HCT116 (cell line): ENCODE measurements around the gene APOB. TPM values are rescaled to one million over a fixed set of nuclear protein-coding genes. Genes with fewer than 3 reads are reported as not detected.

ENCODE experiments used
- ATAC-seq: fragments of 200-7000 bp; cut with Tn5 transposase; 2 replicates; pipeline ENCODE4 v1.9.1; 2020; ENCODE audit warnings: mild to moderate bottlenecking, moderate library complexity
- BruUV-seq: library from RNA; stranded (reverse); fragments of 400-500 nt; replicated peaks from 2 replicates; lab custom pipeline; 2021; lab: Mats Ljungman, UMichigan
- CTCF ChIA-PET: fragments of 300-600 bp; sonication (Branson Sonifier 250); formaldehyde crosslinking; loops from one replicate; lab custom pipeline; 2021; ENCODE audit warnings: antibody characterized with exemption; lab: Charles Lee
- POLR2A ChIA-PET: fragments of 300-600, 350-600 bp; sonication (Branson Sonifier 250); formaldehyde crosslinking; loops from one replicate; lab custom pipeline; 2021; ENCODE audit warnings: antibody characterized with exemption; lab: Charles Lee
- RAD21 ChIA-PET, 2 experiments: fragments of 300-600 bp; sonication (Branson Sonifier 250); formaldehyde crosslinking; loops; one replicate each; lab custom pipeline; 2023; ENCODE audit warnings: low total read pairs in 2 of 2; ENCODE audit not compliant: uncharacterized antibody in 2 of 2, unreplicated experiment in 2 of 2, low non-redundant PET in 1 of 2; lab: Charles Lee
- DNase-seq: peaks from one replicate; pipeline ENCODE4 v3.0.0-alpha.2; 2010; ENCODE audit warnings: low read depth, low spot score
- H2AFZ ChIP-seq: fragments of 200-600 bp; shearing (Covaris generic), sonication (generic); 2 replicates; pipeline ENCODE4 v1.6.1; 2017; ENCODE audit warnings: low read depth, mixed run types, mixed read lengths, antibody characterized with exemption, low read length; ENCODE audit not compliant: poor library complexity, severe bottlenecking
- H3K27ac ChIP-seq: 2 replicates; pipeline ENCODE4 v1.5.1; 2012; ENCODE audit warnings: low read depth, low read length
- H3K27me3 ChIP-seq: fragments of 200-600 bp; sonication (generic); 2 replicates; pipeline ENCODE4 v1.6.1; 2016; ENCODE audit warnings: mixed run types, low read length, mixed read lengths; ENCODE audit not compliant: insufficient read depth
- H3K36me3 ChIP-seq, 2 experiments: fragments of 200-500 bp in 1 of 2; fragments of 200-600 bp in 1 of 2; sonication (Bioruptor generic) in 1 of 2; sonication (generic) in 1 of 2; 2 replicates each; pipeline versions ENCODE4 v1.5.1 to v1.6.1; 2014 to 2016; ENCODE audit warnings: low read length in 2 of 2, inconsistent platforms in 1 of 2, mixed read lengths in 1 of 2, mixed run types in 1 of 2; ENCODE audit not compliant: insufficient read depth in 2 of 2, control insufficient read depth in 1 of 2
- H3K4me1 ChIP-seq, 2 experiments: fragments of 200-600 bp in 1 of 2; sonication (generic) in 1 of 2; 2 replicates each; pipeline versions ENCODE4 v1.5.1 to v1.6.1; 2012 to 2017; ENCODE audit warnings: low read length in 2 of 2, inconsistent platforms in 1 of 2, mild to moderate bottlenecking in 1 of 2, mixed read lengths in 1 of 2, mixed run types in 1 of 2, moderate library complexity in 1 of 2; ENCODE audit not compliant: insufficient read depth in 2 of 2, control insufficient read depth in 1 of 2
- H3K4me2 ChIP-seq: fragments of 200-600 bp; sonication (generic); 2 replicates; pipeline ENCODE4 v1.6.1; 2017; ENCODE audit warnings: mixed run types, low read length, mixed read lengths
- H3K4me3 ChIP-seq, 2 experiments: fragments of 200-600 bp in 1 of 2; sonication (generic) in 1 of 2; replicated peaks in 1 of 2; 2 replicates each; pipeline ENCODE4 v1.5.1; 2011 to 2016; ENCODE audit warnings: low read length in 2 of 2, control low read depth in 1 of 2, low read depth in 1 of 2, mild to moderate bottlenecking in 1 of 2, mixed read lengths in 1 of 2, mixed run types in 1 of 2
- H3K79me2 ChIP-seq: fragments of 200-600 bp; sonication (generic); 2 replicates; pipeline ENCODE4 v1.6.1; 2017; ENCODE audit warnings: mild to moderate bottlenecking, mixed run types, low read length, moderate library complexity, mixed read lengths; ENCODE audit not compliant: insufficient read depth
- H3K9ac ChIP-seq: fragments of 200-600 bp; sonication (generic); 2 replicates; pipeline ENCODE4 v1.6.1; 2016; ENCODE audit warnings: low read length, mixed read lengths
- H3K9me2 ChIP-seq: fragments of 200-600 bp; sonication (generic), shearing (Covaris generic); 2 replicates; pipeline ENCODE4 v1.6.1; 2017; ENCODE audit warnings: mixed run types, mild to moderate bottlenecking, moderate library complexity; ENCODE audit not compliant: insufficient read depth
- H3K9me3 ChIP-seq, 2 experiments: fragments of 200-500 bp in 1 of 2; fragments of 200-600 bp in 1 of 2; sonication (Bioruptor generic) in 1 of 2; sonication (generic) in 1 of 2; 2 replicates each; pipeline ENCODE4 v1.6.1; 2014 to 2017; ENCODE audit warnings: low read length in 2 of 2, mixed read lengths in 2 of 2, inconsistent platforms in 1 of 2, low read depth in 1 of 2, mild to moderate bottlenecking in 1 of 2, mixed run types in 1 of 2, moderate library complexity in 1 of 2; ENCODE audit not compliant: control insufficient read depth in 1 of 2, insufficient read depth in 1 of 2
- H4K20me1 ChIP-seq: fragments of 200-600 bp; sonication (generic), shearing (Covaris generic); 2 replicates; pipeline ENCODE4 v1.6.1; 2017; ENCODE audit warnings: mixed run types, mild to moderate bottlenecking, moderate library complexity; ENCODE audit not compliant: insufficient read depth
- CEBPB ChIP-seq: IDR thresholded peaks from 2 replicates; pipeline ENCODE4 v1.6.1; 2012; ENCODE audit warnings: low read depth
- CTCF ChIP-seq, 3 experiments: fragments of 200-600 bp in 1 of 3; sonication (generic) in 1 of 3; IDR thresholded peaks in 2 of 3; conservative IDR thresholded peaks in 1 of 3; 2 replicates each; pipeline ENCODE4 v1.5.1; 2012 to 2017; ENCODE audit warnings: low read depth in 2 of 3, low read length in 2 of 3, antibody characterized with exemption in 1 of 3, borderline replicate concordance in 1 of 3, control low read depth in 1 of 3, mild to moderate bottlenecking in 1 of 3, mixed read lengths in 1 of 3, mixed run types in 1 of 3, moderate library complexity in 1 of 3; ENCODE audit not compliant: insufficient read depth in 1 of 3
- EGR1 ChIP-seq: IDR thresholded peaks from 2 replicates; pipeline ENCODE4 v1.6.1; 2012; ENCODE audit warnings: low read depth
- ELF1 ChIP-seq: IDR thresholded peaks from 2 replicates; pipeline ENCODE4 v1.6.1; 2012; ENCODE audit warnings: low read depth, borderline replicate concordance
- EZH2phosphoT487 ChIP-seq: fragments of 200-600 bp; IDR thresholded peaks from 2 replicates; pipeline ENCODE4 v1.6.1; 2018; ENCODE audit warnings: antibody characterized with exemption, borderline replicate concordance
- JUND ChIP-seq: IDR thresholded peaks from 2 replicates; pipeline ENCODE4 v1.6.1; 2012
- MAX ChIP-seq: IDR thresholded peaks from 2 replicates; pipeline ENCODE4 v1.6.1; 2012
- POLR2AphosphoS5 ChIP-seq: IDR thresholded peaks from 2 replicates; pipeline ENCODE4 v1.6.1; 2011; ENCODE audit warnings: mild to moderate bottlenecking, low read depth, low read length, moderate library complexity
- RAD21 ChIP-seq: IDR thresholded peaks from 2 replicates; pipeline ENCODE4 v1.6.1; 2012; ENCODE audit warnings: low read depth, mild to moderate bottlenecking
- REST ChIP-seq: IDR thresholded peaks from 2 replicates; pipeline ENCODE4 v1.6.1; 2012; ENCODE audit warnings: low read depth
- SP1 ChIP-seq: IDR thresholded peaks from 2 replicates; pipeline ENCODE4 v1.6.1; 2012; ENCODE audit warnings: low read depth
- SRF ChIP-seq: IDR thresholded peaks from 2 replicates; pipeline ENCODE4 v1.6.1; 2012; ENCODE audit warnings: low read depth
- TCF7L2 ChIP-seq: IDR thresholded peaks from 2 replicates; pipeline ENCODE4 v1.7.0; 2011; ENCODE audit warnings: borderline replicate concordance, inconsistent platforms; ENCODE audit not compliant: insufficient read depth, insufficient read length; ENCODE audit errors: extremely low read depth
- YY1 ChIP-seq: IDR thresholded peaks from 2 replicates; pipeline ENCODE4 v1.6.1; 2011; ENCODE audit warnings: low read length, low read depth, moderate library complexity, mild to moderate bottlenecking; ENCODE audit not compliant: insufficient replicate concordance; ENCODE audit errors: extremely low read depth
- ZFX ChIP-seq: fragments of 450-650 bp; IDR thresholded peaks from 2 replicates; pipeline ENCODE4 v1.6.1; 2017
- ZNF274 ChIP-seq: fragments of 200-500 bp; sonication (Bioruptor generic); IDR thresholded peaks from 2 replicates; pipeline ENCODE4 v1.6.1; 2014; ENCODE audit warnings: mild to moderate bottlenecking, low read depth, low read length, inconsistent platforms
- intact Hi-C: fragments of 100-400 bp; cut with micrococcal nuclease; formaldehyde crosslinking; loops from 2 replicates; pipeline ENCODE4 v1.10.0; 2022
- total RNA-seq: library from RNA; stranded (reverse); gene quantifications from one replicate; pipeline ENCODE4 v1.2.1, GENCODE V29; 2021; ENCODE audit not compliant: unreplicated experiment

Gene APOB
- total RNA-seq, 1 experiment from 2014 or later: 1.6 TPM

GRCh38 chr2:20984408-20984807, 59.5 kb downstream of the APOB start:
- POLR2A ChIA-PET: no interaction called here
- H3K9ac ChIP-seq: no peak overlapping the region
- RAD21 ChIA-PET: no interaction called here
- no peak for ATAC-seq
- H3K79me2 ChIP-seq: no peaks in the 10 kb centered on the region
- intact Hi-C loops: no loop called here
- no peaks in the 10 kb centered on the region for H3K9me2 ChIP-seq
- H3K4me2 ChIP-seq: no peak overlapping the region
- H3K27me3 ChIP-seq: peaks cover 36% of the 10 kb centered on the region; the same call in 1 of the 2 replicates
- no peaks in the 10 kb centered on the region for H3K36me3 ChIP-seq
- no peaks in the 10 kb centered on the region for H4K20me1 ChIP-seq
- TF ChIP-seq ELF1 (no peak), REST (no peak), SRF (no peak), CEBPB (no peak), YY1 (no peak), ZFX (no peak), TCF7L2 (no peak), SP1 (no peak), ZNF274 (no peak), MAX (no peak), RAD21 (no peak), EZH2phosphoT487 (no peak), CTCF (IDR thresholded peaks at IDR 0.05 in 2 of 3, conservative IDR thresholded peaks at IDR 0.05 in 1 of 3; ENCODE audit: borderline replicate concordance in 1 of 3, insufficient read depth in 1 of 3, low read depth in 2 of 3, low read length in 2 of 3) (no peak), EGR1 (no peak), JUND (no peak), POLR2AphosphoS5 (no peak)
- TF ChIP-seq, all 23 proteins: peak for 0
- Histone ChIP-seq H3K4me3 (no peak overlapping the region), H2AFZ (no peak overlapping the region), H3K4me1 (no peaks in the 10 kb centered on the region), H3K27ac (no peak overlapping the region), H3K9me3 (no peaks in the 10 kb centered on the region)
- DNase-seq: no peak
- BruUV-seq: no TSS peak
- CTCF ChIA-PET: interaction anchor here (0.9 to 1.2 kb wide), 2 partner anchors 21 to 323 kb away, joined by 3 read pairs; no protein-coding TSS in a partner anchor
